GM19455 (cell line): ENCODE data around the gene DSTN.

ENCODE experiments used
- ATAC-seq: cut with Tn5 transposase; IDR thresholded peaks from one replicate; pipeline ENCODE4 v1.9.1; 2021; ENCODE audit not compliant: unreplicated experiment

Gene DSTN

DNA sequence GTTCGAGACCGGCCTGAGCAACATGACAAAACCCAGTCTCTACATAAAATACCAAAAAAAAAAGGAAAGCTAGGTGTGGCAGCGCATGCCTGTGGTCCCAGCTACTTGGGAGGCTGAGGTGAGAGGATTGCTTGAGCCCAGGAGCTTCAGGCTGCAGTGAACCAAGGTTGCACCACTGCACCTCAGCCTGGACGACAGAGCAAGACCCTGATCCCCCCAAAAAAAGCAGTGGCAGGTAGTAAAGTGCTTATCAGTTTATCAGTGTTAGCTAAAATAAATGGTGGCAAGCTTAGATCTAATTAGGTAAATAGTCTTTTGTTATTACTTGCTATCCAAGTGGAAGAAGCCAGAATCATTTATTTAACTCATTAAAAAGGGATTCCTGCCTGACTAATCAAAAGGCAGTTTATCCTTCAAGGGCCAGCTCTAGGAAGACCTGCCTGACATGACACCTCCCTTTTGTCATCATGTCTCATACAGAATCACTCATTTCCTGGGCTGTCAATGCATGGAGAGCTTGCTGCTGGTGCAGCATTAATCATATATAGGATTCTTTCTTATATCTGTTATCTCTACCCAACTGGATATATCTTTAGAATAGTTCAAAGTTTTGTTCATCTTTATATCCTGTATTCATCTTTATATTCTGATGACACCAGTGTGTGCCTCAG is 9.6 kb downstream of the DSTN start:
- ATAC-seq, result no peak

DNA sequence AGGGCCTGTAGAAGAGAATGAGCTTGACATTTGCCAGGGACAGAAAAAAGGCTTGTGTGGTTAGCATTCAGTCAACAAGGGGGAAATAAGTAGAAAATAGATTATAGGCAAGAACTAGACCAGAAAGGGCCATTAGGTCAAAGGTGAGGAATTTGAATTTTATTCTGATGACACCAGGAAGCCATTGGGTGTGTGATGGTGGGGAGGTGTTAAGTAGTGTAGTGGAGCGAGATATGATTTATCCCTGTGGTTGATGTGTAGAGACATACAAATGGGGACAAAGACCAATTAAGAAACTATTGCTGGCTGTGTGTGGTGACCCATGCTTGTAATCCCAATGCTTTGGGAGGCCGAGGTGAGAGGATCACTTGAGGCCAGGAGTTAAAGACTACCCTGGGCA is 11.0 kb downstream of the DSTN start:
- ATAC-seq, result no peak

DNA sequence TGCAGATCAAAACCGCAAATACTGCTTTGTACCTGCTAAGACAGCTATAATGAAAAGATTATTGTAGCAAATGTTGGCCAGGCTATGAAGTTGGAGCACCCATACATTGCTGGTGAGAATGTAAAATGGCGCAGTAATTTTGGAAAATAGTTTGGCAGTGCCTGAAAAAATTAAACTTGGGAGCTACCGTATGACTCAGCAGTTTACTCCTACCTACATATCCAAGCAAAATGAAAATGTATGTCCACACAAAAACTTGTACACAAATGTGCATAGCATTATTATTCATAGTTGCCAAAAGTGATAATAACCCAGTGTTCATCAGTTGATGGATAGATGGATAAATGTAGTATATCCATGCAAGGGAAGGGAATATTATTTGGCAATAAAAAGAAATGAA is 13.3 kb downstream of the DSTN start:
- no peak for ATAC-seq

DNA sequence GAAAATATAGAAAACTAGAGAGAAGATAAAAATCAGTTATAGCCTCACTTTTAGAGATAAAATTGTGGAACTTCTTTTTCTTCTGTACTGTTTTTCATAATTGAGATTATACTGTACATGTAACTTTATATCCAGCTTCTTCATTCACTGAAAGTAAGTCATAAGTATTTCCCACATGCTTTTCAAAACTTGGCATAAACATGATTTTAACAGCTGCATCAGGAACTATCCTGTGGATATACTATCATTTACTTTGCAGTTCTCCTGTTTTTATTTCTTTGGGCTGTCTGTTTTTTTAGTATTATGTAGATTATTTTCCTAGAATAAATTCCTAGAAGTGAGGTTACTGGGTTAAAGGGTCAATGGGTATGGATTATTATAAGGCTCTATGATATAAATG is 14.8 kb downstream of the DSTN start:
- no peak for ATAC-seq

DNA sequence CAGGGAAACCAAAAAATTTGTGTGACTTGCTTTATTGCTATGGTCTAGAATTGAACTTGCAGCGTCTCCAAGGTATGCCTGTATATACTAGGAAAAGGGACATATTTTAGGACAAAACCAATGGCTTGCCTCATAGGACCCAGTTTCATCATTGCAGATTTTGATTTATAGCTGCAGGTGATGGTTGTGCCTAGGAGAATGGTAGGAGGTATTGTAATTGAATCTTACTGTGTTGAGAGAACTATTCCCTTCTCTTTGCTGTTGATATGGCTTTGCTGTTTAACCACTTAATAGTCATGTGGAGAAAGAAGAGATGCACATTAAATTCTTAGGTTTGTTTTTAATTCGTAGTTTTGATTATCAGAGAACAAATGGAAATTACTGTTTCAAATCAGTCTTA is 16.4 kb downstream of the DSTN start:
- no peak for ATAC-seq

DNA sequence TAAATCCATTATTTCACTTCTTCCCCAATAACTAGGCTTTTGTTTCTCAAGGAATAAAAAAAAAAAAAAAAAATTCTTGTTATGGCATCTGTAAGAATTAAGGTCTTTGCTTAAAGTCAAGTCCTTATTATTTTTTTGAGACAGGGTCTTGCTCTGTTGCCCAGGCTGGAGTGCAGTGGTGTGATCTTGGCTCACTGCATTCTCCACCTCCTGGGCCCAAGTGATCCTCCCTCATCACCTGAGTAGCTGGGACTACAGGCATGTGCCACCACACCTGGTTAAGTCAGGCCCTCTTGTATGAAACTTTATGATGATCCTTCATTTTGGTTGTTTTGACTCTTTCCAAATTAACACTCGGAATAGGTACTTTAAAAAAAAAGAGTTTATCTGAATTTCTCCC is 17.3 kb downstream of the DSTN start:
- ATAC-seq, result no peak

GRCh38 chr20:17587824-17588223 is 17.9 kb downstream of the DSTN start:
- no peak for ATAC-seq

DNA sequence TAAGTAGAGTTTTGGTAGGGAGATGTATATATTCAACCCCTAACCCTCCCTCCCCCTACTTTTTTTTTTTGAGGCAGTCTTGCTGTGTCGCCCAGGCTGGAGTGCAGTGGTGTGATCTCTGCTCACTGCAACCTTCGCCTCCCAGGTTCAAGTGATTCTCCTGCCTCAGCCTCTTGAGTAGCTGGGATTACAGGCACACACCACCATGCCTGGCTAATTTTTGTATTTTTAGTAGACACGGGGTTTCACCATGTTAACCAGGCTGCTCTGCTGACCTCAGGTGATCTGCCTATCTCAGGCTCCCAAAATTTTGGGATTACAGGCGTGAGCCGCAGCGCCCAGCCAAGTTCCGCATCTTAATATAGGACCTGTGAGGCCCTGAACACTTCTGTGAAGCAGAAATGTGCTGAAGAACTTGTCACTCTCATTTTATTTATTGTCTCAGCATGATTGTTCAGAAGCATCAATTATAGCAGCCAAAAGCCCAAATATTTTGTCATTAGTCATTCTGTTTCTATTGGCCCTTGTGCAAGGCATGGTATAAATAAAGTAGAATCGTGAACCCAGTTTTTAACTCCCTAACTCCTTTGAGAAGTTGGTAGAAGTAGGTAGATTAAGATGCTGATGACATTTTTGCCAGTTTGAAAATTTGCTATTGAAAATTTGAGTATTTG is 19.4 kb downstream of the DSTN start:
- no peak for ATAC-seq

DNA sequence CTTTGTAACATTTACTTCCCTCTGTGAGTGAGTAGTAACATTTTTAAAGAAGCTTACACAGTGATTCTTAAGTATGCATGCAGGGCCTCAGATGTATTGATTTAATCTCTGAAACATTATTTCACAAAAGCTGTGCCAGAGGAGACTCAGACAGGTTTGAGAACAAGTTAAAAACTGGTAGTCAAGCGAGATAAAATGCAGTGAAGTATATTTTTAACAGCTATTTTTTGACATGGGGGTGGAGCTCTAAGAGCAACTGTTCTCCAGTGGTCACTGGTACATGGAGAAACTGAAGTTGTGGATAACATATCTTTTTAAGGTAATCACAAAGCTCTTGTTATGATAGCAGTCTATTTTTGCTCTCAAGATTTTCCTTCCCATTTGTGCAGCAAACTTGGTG is 20.4 kb downstream of the DSTN start:
- ATAC-seq, result no peak

- ATAC-seq, result no peak
Observed at GRCh38 chr20:17593902-17594301, 24.0 kb downstream of the DSTN start.

DNA sequence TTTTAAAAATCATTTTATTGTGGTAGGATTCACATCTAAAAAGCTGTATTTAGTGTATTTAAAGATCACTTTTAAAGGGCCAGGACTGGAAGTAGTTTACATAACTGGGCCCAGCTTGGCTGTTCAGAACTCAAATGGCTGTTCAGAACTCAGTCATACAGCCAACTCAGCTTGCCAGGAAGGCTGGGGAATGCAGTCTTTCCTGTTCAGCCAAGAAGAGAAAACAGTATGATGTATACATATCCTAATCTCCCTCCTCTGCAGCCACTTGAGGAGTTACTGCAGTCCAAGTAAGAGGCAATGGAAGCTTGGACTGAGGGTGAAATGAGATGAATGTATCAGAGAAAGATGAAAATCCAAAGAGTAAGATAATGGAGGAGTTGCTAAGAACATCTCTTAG is 24.6 kb downstream of the DSTN start:
- no peak for ATAC-seq

DNA sequence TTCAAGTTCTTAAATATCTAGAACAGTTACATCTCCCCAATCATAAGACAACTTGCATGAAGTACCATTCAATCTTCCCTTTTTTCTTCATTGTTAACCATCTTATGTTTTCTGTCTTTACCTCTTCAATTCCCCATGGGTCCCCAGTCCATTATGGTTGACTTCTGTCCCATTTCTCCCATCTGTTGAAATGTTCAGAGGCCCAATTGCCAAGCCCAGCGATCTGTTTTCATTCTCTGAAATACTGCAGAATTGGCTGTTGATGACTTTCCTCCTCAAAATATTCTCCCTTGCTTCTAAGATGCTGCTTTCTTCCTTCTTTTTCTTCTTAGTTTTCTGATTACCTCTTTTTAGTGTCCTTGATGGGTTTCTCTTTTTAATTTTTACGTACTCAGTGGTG is 26.0 kb downstream of the DSTN start:
- ATAC-seq, result no peak

DNA sequence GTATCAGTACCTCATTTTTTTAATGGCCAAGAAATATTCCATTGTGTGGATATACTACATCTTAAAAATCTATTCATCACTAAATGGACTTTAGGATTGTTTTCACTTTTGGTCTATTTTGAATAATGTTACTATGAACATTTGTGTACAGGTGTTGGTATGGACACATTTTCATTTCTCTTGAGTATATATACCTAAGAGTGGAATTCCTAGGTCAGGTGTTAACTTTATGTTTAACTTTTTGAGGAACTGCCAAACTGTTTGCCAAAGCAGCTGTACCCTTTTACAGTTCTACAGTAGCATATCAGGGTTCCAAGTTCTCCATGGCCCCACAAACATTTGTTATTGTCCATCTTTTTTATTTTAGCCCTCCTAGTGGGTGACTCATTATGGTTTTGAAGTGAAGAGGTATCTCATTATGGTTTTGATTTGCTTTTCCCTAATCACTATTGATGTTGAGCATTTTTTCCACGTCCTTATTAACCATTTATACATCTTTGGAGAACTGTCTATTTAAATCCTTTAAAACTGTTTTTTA is 28.2 kb downstream of the DSTN start:
- ATAC-seq, result no peak

- ATAC-seq, result no peak
Observed at GRCh38 chr20:17601957-17602356, 32.1 kb downstream of the DSTN start.

DNA sequence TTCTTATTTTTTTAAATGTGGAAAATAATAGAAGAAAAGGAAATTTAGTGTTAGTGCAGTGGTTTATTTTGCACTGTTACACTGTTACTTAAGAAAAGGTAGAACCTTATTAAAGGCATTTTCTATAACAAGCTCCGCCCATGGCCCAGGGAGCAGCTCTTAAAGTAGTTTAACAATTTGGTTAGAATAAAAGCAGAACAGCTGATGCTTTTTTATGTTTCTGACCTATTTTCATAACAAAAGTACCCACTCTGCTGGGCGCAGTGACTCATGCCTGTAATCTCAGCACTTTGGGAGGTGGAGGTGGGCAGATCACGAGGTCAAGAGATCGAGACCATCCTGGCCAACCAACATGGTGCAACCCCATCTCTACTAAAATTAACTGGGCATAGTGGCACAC is 32.6 kb downstream of the DSTN start:
- ATAC-seq, result no peak

- ATAC-seq, result no peak
Observed at GRCh38 chr20:17605131-17605660, 35.3 kb downstream of the DSTN start.

DNA sequence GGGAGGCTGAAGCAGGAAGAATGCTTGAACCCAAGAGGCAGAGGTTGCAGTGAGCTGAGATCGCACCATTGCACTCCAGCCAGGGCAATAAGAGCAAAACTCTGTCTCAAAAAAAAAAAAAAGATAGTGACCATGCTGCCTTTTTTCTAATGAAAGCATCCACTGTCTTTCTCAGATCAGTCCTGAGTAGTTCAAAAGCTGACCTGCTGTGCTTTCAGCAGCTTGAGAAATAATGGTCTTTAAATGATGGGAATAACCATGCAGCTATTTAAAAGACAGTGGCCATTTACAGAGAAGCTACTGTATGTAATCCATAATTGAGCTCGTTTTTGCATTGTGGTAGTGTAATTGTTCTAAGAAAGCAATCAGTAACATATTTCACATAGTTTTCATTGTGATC is 36.1 kb downstream of the DSTN start:
- no peak for ATAC-seq

DNA sequence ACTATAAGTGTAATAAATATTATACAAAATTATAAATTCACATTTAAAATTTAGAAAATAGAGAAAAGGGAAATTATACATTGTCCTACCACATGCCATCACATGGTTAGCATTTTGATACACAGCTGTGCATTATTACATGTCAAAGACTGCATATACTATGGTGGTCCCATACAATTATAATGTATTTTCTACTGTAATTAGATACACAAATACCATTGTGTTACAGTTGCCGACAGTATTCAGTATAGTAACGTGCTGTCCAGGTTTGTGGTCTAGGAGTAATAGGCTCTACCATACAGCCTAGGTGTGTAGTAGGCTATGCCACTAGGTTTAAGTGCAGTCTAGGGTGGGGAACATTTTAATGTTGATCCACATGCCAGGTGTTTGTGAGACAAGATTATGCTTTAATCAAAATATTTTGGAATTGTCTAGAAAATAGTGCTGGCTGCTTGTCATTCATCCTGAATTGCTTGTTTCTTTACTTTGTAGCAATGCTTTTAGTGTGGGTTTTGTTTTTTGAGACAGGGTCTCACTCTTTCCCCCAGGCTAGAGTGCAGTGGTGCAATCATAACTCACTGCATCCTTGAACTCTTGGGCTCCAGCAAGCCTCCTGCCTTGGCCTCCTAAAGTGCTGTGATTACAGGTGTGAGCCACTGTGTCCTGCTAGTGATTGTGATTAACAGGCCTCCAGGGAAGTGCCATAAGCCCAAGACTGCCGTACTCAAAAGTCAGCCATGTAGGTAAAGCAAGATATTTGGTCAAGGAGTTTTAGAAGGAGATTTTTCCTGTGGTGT is 39.0 kb downstream of the DSTN start:
- ATAC-seq, result no peak

DNA sequence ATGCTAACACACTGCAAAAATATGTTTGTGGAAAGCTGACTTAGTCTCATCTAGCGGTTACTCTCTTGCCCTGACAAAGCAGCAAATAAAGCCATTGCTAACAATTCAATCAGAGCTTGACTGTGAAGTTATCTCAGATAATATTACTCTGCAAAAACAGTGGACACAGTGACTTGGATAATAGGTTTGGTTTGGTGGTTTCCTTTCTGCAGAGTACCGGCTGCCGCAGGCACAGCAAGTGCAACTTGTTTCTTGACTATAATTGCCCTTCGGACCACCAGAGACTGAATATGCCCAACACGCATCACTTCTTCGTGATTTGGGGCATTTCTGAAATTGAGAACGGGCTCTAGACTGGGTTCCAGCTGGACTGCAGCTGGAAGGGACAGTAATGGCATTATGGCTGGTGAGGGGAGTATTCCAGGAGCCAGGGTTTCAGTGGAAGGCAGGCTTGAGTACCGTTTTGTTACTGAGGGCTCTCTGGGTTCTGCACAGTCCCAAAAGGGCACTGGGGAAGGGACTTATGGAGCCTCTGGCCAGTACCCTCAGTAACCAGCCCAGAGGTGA is 40.0 kb downstream of the DSTN start:
- no peak for ATAC-seq

DNA sequence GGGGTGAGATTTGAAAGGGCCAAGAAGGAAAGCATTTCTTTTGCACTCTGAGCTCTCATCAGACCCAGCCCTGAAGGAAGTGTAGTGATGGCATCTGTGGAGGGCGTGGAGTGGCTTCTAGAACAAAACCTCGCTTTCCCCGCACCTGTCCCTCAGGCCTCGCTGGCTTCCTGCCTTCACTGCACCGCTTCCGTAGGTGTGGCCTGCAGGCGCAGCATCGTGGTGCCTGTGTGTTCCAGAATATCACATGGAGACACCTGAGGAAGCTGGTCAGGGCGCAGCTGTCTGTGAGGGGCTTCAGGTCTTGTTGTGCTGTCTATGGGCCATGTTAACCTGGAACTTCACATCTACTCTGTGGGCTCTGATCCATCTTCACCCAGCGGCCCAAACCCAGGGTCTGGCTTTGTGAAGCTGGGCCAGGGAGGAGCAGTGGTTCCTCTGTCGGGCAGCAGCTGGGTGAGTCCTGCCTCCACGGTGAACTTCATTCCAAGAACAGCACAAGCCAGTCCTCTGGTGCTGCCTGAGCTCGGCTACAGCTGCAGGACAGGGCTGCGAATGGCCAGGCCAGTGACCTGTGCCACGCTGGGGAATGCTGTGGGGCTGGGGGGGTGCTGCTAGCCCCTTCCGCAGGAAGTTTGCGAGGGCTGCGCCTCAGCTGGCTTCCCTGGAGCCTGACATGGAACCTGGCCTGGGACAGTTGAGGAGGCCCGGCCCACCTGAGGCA is 40.9 kb downstream of the DSTN start:
- ATAC-seq, result no peak

- no peak for ATAC-seq
Observed at GRCh38 chr20:17611290-17611539, 41.3 kb downstream of the DSTN start.
